Pulmonary artery endothelial cell (primary cell): ENCODE results near the gene ATF4. TPM values are rescaled to one million over a fixed set of nuclear protein-coding genes. Genes with fewer than 3 reads are reported as not detected.
"Not testable (repeated sequence)": the region's sequence is repeated elsewhere in the genome, so short reads cannot be mapped to it uniquely, and the experiment has no call there.

Experiments
- DNase-seq: peaks from one replicate; pipeline ENCODE4 v3.0.0-alpha.2; 2011; ENCODE audit warnings: low read depth, low spot score
- total RNA-seq: library from RNA; depleted of rRNA; stranded (reverse); fragments of >200 nt; gene quantifications from 2 replicates; pipeline ENCODE4 v1.2.3, GENCODE V29; 2014

Gene ATF4
- total RNA-seq, 1 donor from 2014 or later, result 290 TPM

DNA sequence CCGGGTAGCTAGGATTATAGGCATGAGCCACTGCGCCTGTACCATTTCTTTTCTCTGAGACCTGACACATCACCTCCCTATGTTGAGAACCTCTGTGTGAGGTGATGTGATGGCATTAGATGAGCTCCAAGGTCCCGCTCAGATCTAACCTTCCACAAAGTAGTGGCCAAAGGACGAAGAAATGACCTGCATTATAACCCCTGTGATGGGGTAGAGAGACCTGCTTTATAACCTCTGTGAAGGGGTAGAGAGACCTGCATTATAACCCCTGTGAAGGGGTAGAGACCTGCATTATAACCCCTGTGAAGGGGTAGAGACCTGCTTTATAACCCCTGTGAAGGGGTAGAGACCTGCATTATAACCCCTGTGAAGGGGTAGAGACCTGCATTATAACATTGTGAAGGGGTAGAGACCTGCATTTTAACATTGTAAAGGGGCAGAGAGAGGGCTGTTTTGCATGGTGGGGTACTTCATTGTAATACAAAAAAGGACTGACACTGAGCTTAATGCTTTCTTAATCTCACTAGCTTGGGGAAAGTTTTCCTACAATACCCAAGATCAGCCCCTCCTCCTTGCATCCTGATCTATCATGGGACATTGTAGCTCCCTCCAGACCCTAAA is 9.7 kb upstream of the ATF4 start:
- no peak for DNase-seq

DNA sequence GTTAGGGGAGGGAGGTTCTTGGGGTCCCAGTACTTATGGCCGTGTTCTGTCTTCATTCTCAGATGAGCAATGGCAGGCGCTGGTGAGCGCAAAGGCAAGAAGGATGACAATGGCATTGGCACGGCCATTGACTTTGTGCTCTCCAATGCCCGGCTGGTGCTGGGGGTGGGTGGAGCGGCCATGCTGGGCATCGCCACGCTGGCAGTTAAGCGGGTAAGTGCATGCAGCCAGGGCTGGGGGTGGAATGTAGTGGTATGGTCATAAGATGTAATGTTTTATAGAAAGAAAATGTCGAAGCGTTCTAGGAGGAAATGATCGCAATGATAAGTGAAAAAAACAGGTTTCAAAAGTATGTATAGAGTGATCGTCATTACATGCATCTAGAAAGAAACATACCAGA is 9.1 kb upstream of the ATF4 start:
- DNase-seq, result no peak

DNA sequence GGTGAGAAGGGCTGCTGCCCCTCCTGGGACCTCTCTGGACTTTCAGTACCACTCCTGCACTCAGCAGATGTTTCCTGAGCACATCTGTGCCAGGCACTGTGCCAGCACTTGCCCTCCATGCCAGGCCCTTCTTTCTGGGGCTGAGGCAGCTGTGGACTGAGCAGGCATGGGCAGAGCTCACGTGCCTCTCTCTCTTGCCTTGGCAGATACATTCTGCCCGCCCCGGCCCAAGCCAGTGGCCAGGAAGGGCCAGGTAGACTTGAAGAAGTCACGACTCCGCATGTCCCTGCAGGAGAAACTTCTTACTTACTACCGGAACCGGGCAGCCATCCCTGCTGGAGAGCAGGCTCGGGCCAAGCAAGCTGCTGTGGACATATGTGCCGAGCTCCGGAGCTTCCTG is 8.3 kb upstream of the ATF4 start:
- no peak for DNase-seq

DNA sequence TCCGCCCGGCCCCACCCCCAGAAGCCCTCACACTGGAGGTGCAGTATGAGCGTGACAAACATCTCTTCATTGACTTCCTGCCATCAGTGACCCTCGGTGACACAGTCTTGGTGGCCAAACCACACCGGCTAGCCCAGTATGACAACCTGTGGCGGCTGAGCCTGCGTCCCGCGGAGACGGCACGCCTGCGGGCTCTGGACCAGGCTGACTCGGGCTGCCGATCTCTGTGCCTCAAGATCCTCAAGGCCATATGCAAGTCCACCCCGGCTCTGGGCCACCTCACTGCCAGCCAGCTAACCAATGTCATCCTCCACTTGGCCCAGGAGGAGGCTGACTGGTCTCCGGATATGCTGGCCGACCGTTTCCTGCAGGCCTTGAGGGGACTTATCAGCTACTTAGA is 6.6 kb upstream of the ATF4 start:
- no peak for DNase-seq

DNA sequence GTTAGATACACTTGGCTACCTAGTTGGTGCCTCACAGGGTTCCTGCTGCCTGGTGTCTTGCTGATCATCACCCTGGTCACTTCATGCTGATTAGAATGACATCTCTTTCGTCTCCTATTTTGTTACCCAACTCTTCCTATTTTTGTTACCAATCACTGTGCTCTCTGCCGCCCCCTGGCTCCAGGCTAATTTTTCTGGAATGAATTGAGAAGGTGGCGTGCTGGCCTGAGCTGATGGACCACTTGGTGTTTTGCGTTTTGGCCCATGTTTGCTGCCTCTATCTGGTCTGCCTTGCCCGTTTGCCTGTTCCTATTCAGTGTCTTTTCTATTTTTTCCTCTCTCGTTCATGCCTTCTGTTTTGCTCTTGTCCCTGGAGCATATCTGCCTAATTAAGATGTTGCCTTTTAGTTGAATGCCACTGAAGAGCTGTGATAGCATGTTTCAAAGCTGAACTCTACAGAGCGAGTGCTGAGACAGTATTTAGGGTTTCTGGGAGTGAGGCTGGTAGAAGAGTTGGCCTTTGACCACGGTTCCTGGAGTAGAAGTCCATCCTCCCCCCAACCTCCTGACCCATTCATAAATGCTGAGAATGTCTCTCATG is 5.9 kb upstream of the ATF4 start:
- no peak for DNase-seq

DNA sequence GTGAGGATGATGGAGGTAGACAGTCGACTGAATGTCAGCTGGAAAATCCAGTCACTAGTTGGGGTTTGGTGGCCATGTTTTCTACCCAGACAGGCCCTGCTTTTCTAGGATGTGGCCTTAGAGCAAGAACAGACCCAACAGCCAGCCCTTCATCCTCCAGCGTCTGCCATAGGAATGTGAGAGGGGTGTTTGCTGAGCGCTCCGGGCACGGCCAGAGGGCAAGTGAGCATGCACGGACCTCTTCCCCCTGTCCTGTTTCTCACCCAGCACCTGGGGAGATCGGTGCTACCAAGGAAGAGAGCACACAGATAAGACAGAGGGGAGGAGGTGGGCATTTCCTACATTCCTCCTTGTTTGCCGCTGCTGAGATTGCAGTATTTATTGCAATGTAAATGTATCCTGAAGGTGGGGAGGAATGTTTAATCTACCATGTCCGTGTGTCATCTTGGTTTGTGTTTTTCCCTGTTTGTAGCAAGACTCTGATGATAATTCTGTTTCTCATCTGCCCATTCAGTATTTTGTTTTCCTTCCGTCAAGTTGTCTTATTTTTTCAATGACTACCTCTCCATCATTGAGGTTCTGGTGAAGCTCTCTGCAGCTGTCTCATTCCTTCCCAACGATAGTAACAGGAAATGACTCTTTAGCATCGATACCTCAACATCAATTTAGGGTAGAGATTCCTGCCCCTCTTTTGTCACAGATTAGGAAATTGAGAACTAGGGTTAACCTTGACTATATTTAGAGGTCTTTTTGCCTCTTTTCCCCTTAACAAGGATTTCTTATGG is 4.9 kb upstream of the ATF4 start:
- DNase-seq, result no peak

DNA sequence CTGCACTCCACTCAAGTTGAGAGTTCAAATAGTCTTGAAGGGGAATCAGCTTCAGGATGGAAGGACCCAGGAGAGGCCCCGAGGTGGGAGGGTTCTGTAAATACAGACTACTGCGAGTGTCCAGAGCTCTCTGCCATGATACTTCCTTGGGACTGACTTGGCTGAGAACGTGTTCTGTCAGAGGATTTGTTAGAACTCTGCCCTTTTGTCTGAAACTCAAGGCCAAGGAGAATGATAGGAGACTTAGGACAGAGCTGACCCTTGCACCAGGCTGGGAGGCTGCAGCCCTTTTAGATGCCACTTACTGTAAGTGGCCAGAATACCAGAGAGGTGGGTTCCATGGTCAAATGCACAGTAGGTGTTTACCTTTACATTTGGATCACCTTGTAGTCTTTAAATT is 2.9 kb upstream of the ATF4 start:
- DNase-seq, result no peak

DNA sequence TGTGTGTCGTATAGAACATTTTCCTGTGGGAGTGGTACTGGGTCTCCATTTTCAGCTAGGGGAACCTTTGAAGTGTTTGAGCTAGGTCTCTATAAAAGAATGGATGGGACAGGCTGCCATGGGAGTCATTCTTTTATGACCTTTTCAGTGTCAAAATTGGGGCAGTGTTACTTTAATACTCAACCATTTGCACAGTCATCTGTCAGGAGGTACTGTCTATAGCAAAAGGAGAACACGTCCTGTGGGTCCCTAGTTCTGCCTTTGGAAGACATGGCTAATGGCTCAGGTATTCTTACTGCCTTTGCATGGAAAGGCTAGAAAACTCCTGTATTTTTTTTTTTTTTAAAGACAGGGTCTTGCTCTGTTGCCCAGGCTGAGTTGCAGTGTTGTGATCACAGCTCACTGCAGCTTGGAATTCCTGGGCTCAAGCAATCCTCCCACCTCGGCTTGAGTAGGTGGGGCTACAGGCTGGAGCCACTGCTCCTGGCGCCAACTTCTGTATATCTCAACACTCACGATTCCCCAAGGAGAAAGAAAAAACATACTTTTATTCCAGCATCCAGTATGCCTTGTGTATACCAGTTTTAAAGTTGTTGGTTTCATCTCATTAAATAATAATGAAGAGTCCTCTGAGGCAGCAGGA is 2.1 kb upstream of the ATF4 start:
- no peak for DNase-seq

DNA sequence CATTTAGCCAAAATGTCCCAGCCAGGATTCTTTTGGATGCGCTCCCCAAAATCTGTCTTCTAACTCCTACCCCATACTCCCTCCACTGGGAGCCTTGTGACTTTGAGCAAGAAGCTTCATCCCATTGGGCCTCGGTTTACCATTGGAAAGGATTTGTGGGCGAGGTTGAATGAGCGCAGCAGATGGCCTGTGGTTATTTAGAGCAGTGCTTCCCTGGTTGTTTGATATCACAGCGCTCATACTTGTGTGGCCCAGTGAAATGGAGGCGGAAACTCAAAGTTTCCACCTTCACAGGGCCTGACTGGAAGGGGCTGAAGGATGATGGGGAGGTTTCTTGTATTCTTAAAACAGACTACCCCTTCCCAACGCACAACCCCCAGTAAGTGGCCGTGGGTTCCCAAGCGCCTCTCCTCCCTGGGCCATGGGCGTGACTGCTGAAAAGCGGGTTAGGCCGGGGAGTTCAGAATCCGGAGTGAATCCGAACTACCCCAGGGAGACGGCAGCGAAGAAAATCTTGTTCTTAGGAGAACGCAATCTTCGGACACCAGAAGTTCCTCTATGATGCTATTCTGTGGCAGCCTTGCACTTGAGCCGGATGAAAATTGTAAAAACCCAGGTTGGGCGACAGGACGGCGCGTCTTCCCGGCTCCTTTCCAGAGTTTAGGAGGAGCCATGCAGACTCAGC is 1.2 kb upstream of the ATF4 start:
- DNase-seq, result no peak

DNA sequence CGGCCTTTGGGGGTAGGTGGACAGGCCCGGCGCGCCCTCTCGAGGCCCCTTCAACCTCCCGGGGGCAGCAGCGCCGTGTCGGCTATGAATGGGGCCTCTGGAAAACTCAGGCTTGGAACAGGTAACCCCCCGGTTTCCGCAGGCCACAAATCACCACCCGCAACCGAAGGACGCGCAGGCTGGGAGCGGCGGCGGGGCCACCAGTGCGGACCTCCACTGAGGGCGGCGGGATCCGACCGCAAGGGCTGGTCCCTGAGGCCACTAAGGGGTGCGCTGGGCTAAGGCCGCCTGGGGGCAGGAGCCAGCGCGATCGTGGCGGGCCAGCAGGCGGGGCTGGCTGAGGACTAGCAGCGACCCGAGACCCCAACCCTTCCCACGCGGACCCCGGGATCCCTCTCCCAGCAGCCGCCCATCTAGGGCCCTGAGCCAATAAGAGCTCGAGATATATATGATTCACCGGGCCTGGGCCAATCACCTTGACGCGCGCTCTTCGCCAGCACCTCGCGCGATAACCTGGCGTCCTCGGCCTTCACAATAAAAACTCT is 609 bp upstream of the ATF4 start:
- DNase-seq, result peak; percentile 98

DNA sequence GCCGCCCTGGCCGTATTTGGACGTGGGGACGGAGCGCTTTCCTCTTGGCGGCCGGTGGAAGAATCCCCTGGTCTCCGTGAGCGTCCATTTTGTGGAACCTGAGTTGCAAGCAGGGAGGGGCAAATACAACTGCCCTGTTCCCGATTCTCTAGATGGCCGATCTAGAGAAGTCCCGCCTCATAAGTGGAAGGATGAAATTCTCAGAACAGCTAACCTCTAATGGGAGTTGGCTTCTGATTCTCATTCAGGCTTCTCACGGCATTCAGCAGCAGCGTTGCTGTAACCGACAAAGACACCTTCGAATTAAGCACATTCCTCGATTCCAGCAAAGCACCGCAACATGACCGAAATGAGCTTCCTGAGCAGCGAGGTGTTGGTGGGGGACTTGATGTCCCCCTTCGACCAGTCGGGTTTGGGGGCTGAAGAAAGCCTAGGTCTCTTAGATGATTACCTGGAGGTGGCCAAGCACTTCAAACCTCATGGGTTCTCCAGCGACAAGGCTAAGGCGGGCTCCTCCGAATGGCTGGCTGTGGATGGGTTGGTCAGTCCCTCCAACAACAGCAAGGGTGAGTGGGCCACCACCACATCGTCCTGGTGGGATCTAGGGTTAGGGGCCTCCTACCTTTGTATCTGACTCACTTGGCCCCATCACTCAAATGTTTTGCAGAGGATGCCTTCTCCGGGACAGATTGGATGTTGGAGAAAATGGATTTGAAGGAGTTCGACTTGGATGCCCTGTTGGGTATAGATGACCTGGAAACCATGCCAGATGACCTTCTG is 934 bp downstream of the ATF4 start:
- not testable (repeated sequence) for DNase-seq

DNA sequence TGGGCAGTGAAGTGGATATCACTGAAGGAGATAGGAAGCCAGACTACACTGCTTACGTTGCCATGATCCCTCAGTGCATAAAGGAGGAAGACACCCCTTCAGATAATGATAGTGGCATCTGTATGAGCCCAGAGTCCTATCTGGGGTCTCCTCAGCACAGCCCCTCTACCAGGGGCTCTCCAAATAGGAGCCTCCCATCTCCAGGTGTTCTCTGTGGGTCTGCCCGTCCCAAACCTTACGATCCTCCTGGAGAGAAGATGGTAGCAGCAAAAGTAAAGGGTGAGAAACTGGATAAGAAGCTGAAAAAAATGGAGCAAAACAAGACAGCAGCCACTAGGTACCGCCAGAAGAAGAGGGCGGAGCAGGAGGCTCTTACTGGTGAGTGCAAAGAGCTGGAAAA is 1.7 kb downstream of the ATF4 start:
- DNase-seq, result not testable (repeated sequence)

DNA sequence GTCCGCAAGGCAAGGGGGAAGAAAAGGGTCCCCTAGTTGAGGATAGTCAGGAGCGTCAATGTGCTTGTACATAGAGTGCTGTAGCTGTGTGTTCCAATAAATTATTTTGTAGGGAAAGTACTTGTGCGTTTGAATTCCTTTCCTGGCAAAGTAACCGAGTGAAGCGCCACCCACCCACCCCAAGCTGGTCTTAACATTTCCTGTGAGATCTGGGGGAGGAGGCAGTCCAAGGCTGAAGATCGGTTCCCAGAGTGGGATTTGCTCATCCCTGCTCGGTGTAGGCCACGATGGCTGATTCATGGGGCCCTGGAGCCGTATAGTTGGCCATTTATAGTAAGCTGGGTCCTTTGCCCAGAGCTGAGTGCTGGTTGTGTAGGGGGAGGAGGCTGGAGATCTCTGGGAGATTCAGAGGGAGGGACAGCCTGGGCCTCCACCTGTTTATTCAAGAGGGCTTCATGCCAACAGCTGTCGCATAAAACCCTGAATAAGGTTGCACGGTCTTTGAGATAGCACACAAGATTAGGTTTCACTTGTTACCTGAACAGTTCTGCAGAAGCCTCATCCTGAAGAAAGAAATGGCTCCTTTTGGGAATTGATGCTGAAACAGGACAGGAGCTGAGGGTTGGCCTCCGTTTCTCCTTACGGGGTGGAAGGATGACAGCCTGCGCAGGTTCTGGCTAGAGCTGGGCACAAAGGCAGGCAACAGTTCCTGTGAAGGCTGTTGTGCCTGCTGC is 2.4 kb downstream of the ATF4 start:
- DNase-seq, result no peak

DNA sequence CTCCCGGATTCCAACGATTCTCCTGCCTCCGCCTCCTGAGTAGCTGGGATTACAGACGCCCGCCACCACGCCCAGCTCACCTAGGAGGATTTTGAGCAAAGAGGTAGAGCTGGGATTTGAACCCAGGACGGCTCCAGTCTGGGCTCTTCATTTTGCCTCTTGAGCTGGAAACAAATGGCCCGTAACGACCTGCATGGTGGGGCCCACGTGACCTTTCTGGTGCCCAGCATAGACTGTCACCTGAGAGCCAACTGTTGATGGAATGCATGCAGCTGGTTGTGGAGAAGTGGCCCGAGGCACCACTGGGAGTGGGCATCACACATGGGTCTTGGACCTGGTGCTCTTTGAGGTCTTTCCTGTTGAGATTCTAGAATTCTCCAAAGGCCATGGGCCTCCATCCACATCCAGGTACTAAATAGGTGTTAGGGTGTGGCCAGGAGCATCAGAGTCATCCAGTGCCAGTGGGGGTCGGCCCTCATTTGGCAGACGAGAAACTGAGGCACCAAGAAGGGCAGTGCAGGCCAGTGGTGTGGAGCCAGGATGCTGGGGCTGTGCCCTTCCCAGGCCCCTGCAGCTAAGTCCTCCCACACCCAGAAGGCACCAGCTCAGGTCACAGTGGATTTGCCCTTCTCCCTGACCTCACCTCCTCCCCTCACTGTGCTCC is 3.9 kb downstream of the ATF4 start:
- DNase-seq, result no peak

DNA sequence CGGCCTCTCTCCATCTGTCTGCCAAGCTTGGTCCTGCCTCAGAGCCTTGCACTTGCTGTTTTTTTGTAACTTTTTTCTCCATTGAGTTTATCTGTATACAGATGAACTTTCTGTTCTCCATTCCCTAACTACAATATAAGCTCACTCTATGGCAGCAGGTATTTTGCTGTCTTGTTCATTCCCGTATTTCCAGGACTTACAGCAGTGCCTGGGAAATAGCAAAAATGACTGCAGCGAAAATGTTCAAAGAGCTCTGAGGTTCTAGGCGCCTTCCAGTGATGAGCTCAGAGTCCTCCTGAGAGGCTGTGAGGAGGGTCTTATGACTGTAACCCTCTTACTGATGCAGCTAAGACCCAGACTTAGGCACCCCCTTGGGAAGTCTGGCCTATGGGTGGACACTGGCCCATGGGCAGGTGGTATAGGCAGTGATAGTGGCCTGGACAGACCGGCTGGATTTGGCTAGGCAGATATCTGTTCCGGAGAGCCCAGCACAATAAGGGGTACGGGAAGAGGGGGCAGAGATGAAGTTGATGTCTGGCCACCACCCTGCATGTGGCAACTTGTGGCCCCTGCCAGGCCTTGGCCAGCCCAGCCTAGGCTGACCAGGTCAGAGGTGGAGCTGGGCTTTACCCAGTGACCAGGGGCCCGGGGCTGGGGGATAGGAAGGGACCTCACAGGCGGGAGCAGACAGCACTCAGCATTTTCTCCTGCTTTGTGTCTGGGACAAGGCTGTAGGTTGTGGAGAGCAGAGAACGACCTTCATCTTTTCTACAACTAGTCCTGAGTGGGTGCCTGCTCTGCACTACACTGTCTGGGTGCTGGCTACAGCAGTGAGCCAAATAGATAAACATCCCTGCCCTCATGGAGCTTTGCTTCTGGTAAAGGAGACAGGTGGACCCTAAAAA is 4.6 kb downstream of the ATF4 start:
- DNase-seq, result no peak

DNA sequence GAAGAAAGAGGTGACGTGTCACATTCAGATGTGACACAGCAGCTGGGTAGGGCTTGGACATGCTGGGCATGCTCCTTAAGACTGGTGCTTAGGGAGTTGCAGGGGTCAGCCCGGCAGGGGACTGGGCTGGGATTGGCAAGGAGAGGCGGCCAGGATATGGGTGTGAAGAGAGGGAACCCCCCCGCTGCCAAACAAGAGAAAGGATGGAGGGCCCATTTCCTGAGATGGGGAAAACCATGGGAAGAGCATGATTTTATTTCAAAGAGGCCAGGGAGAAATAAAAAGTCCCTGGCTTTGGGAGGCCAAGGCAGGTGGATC is 5.3 kb downstream of the ATF4 start:
- DNase-seq, result no peak

DNA sequence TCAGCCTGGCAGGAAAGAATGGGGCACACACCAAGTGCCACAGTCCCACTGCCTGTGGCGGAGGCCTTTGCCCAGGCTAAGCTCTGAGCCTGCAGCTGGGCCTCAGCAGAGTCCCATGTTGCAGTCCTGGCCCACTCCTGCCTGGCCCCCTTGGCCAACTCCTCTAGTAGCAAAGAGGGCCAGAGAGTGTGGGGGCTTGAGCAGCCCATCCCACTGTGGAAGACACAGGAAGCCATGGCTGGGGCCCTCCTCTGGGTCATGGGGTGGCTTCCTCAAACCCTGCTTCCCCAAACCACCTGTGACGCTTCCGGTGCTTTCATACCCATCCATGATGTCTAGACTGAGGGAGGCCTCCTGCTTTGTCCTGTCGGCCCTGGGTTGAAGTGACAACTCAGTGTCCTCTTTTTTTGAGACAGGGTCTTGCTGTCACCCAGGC is 6.4 kb downstream of the ATF4 start:
- no peak for DNase-seq

DNA sequence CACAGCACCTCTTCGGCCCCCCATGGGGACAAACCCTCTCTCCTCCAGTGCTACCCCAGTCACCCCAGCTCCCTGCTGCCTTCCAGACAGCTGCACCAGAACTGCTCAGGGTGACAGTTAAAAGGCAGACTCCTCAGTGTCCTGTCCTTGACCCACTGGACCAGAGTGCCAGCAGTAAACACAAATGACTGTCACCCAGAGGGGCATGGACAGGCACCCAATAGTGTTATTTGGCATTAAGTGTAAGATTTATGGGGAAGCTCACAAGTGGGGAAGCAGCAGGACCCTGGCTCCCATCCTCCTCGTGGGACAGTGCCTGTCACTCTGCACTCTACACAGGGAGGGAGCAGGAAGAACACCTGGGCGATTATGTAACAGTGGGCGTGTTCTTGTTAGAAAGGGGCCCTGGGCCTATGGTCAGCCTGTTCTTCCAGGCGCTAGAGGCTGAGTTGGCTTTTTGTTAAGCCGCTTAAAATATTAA is 7.2 kb downstream of the ATF4 start:
- no peak for DNase-seq
